ENCODE results near the gene LY86.
"Not testable (repeated sequence)": the region's sequence is repeated elsewhere in the genome, so short reads cannot be mapped to it uniquely, and the experiment has no call there.

LY86 gene

DNA sequence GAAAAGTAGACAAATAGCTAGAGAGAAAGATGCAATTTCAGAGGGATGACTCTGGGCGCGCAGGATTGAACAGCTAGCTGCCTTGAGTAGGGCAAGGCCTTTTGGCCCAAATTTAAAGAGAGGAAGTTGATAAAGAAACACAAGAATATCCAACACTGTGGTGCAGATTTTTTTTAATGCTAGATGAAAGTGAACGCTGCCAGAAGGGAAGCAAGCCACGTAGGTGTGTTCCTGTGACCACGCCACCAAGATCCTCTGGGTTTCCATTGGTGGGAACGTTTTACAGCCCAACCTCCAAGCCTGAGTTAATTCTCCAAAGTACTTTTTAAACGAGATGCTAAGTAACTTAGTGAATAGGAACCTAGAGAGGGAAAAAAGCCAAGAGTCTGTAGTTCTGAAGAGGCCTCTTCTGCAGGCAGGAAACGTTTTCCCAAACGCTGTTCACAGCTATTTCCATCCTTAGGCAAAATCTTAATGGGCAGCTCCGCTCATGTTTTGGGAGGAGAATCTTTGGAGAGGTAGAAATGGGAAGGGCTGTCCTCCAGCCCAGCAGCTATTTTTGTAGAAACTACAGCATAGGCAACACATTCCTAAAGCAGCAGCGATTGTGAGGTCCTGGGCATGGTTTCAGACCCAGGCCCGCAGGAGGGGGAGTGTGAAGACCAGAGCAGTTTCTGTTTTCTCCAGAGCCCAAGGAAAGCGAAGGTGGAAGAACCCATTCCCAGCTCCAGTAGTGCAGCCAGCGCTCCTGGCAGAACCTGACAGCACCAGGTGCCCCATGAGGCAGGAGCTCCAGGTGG lies 8.2 kb downstream of the LY86 start:
- DNase-seq = no peak

DNA sequence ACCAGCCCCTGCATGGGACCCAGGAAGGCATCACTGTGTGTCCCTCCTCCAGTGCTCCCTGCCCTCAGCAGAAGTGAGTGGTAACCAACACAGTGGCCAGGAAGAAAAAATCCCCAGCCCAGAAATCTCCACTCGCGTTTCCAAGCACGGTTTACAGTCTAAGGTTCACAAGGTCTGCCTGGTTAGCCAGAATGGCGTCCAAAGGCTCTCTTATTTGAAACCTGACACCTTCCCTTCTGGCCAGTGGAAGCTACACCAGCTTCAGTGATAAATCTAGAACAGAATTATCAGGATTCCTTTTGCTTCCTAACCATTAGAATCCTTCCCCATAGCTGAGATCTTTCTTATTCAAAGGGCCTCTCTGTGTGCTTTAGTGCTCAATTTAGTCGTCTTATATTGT lies 9.2 kb downstream of the LY86 start:
- DNase-seq = no peak

- DNase-seq = no peak
Measured at GRCh38 chr6:6599468-6599873, 11.0 kb downstream of the LY86 start.

- DNase-seq = no peak
Measured at GRCh38 chr6:6600875-6601274, 12.4 kb downstream of the LY86 start.

- DNase-seq = no peak
Measured at GRCh38 chr6:6602262-6602661, 13.7 kb downstream of the LY86 start.

GRCh38 chr6:6603317-6603716 lies 14.8 kb downstream of the LY86 start:
- no peak for DNase-seq

GRCh38 chr6:6604015-6604414 lies 15.5 kb downstream of the LY86 start:
- DNase-seq = no peak

DNA sequence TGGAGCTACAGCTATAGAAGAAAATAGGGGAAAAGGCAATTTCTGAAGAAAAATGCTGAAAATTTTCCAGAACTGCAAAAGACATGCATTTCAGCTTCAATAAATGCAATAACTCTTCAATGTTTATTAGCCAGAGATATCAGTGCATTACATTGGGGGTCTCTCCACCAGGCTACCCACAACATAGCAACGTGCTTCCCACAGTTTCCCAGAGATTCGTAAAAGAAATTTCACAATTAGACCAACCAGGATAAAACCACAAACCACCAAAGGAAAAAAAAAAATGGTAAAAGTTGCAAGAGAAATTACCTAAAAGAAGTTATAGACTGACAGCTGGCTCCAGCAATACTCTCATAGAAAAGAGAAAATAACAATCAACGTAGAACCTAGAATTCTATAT lies 16.0 kb downstream of the LY86 start:
- no peak for DNase-seq

DNA sequence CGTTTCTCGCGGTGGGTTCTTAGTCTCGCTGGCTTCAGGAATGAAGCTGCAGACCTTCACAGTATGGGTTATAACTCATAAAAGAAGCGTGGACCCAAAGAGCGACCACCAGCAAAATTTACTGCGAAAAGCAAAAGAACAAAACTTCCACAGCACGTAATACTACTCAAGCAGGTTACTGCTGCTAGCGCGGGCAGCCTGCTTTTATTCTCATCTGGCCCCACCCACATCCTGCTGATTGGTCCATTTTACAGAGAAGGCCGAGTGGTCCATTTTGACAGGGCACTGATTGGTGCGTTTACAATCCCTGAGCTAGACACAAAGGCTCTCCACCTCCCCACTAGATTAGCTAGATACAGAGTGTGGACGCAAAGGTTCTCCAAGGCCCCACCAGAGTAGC lies 17.4 kb downstream of the LY86 start:
- no peak for DNase-seq

- not testable (repeated sequence) for DNase-seq
Measured at GRCh38 chr6:6606391-6607030, 18.0 kb downstream of the LY86 start.

- DNase-seq = no peak
Measured at GRCh38 chr6:6609450-6609849, 20.9 kb downstream of the LY86 start.

DNA sequence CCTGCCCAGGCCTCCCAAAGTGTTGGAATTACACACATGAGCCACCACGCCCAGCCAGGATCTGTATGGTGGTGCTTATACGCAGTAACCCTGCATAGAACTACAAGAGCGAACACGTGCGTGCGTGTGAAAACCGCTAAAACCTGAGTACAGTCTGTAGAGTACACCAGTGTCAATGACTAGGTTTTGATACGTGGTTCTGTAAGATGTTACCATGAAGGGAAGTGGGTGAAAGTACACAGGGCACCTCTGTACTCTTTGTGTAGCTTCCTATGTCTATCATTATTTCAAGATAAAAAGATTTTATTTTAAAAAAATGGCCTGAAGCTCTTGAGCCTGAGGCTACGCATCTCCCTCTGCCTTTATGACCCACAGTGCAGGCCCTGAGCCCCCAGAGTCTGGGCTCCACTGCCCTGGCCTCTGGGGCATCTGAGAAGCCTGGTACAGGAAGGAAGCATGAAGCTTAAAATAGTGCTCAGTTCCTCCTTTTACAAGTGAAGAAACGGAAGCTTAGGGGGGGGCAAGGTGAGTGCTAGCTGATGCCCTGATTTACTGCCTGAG lies 21.6 kb downstream of the LY86 start:
- DNase-seq = no peak

- no peak for DNase-seq
Measured at GRCh38 chr6:6611486-6611885, 23.0 kb downstream of the LY86 start.

GRCh38 chr6:6612308-6612707 lies 23.8 kb downstream of the LY86 start:
- DNase-seq = no peak

- DNase-seq = not testable (repeated sequence)
Measured at GRCh38 chr6:6613103-6613718, 24.7 kb downstream of the LY86 start.

GRCh38 chr6:6614096-6614982 lies 25.8 kb downstream of the LY86 start:
- DNase-seq = no peak

DNA sequence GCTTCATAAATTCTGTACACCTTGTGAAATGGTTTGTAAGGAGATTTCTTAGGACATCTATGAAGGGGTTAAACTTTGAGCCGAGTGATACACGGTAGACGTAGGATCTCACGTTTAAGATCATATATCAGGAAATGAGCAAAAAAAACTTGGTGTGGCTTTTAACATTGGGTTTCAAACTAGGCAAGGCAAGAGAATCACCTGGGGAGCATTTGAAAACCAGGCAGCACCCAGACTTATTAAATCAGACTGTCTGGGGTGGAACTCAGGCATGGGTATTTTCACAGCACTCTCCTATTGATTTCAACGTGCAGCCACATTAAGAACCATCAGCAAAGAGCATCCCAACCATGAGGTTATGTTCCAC lies 26.4 kb downstream of the LY86 start:
- DNase-seq = no peak

DNA sequence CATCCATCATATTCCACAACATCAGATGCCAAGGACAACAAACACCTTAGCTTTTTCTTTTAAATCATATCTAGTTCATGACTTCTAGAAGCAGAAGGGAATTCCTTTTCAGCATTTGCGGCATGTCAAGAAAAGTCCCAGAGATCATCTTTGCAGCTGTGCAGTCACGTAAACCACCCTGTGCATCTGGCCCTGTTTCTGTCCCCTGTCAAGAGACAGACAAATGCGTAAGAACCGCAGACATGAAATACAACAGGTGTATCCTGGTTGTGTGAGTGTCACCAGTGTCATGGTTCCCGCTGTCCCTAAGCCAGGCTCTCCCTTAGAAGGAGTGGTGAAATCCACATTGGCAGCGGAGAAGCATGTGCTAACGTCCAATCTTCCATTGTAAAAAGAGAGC lies 28.1 kb downstream of the LY86 start:
- no peak for DNase-seq

DNA sequence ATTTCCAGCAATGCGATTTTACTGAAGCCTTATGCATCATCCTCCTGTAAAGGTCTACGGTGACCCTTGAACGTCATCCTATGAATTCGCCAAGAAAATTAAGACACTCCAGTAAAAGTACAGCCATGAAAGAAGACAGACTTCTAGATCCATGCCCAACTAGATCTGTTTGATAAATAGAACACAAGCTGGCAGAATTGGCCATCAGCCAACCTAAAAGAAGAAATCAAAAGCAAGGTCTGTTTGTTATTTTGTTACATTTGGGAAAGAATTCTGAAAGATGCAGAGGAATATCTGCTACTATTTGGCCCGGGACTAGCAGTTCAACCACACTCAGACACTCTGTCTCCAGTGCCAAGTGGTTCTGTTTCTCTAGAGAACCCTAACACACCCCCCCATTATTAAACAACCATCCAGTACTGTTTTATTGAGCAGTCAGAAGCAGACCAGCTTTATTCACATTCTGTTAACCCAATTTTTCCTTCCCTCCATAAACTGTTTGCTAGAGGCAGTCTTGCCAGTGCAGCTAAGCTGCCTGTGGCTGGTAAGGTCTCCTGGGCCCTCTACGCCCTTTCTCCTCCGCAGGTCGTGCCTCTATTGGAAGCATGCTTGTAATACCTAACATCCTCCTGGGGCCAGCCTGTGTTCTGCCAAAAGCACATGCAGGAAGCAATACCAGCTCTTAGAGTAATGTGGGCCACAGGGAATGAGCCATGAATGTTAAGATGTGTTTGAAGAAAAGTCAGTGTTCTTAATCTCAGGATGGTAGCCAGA lies 30.7 kb downstream of the LY86 start:
- DNase-seq = no peak

DNA sequence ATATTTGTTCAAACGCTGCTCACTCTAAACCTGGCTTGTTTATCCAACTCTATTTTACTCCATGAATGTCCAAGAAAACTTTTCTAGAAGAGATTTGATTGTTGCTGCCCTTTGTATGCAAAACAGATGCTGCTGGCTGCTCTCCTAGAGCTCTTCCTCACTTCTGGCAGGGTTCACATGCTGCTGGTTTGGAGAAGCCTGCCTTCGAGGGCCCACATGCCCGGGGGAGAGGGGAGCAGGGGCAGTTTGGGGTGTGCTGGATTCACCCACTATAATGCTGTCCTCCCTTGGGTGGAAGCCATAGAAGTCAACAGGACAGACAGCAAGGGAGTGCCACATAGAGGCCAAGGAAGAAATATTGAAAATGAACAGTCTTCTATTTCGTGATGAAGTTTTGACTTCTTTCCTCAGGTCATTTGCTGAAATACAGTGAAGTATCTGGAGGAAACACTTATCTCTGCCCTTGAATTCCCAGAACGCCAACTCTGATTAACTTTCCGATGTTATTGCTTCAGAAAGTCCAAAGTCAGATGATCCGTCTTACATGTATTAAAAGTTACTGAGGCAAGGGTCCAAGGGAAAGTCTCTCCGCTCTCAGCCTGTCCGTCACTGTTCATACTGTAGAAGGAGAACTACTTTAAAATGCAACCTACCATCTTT lies 32.4 kb downstream of the LY86 start:
- DNase-seq = no peak

GRCh38 chr6:6622501-6622900 lies 34.0 kb downstream of the LY86 start:
- no peak for DNase-seq

DNA sequence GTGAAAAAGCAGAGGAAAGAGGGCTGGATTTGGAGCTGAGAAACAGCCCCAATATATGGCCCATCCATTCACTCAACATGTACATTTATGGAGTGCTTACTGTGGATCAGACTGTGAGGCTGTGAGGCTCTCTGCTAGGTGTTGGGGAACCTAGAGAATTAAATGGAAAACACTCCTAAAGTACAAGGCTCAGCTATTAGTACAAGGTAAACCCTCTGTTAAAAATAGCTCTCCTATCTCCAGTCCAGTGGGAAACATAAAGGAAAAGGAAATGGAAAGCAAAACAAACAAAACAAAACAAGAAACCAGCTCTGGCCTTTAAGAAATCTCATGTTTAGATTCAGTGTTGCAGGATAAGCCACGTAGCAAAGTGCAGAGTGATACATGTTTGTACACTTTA lies 35.0 kb downstream of the LY86 start:
- DNase-seq = no peak

All from fibroblast of skin of right quadriceps (primary cell).